GM12878 (cell line): Measurements from ENCODE around the gene TNS4. TPM values are rescaled to one million over a fixed set of nuclear protein-coding genes. Genes with fewer than 3 reads are reported as not detected.
A peak's percentile ranks its signal among the peaks of the same experiment; 100 is the strongest.

ENCODE experiments used
- ATAC-seq: fragments of 200-7000 bp; cut with Tn5 transposase; 3 replicates; pipeline ENCODE4 v1.9.1; 2020; ENCODE audit warnings: mild to moderate bottlenecking, moderate library complexity
- BruUV-seq: library from RNA; stranded (reverse); fragments of 400-500 nt; replicated peaks from 2 replicates; lab custom pipeline; 2021; lab: Mats Ljungman, UMichigan
- CTCF ChIA-PET: fragments of 300-600 bp; sonication (Branson Sonifier 250); formaldehyde crosslinking; extraction: SDS; loops from one replicate; lab custom pipeline; 2021; ENCODE audit warnings: inconsistent platforms; lab: Yijun Ruan, JAX
- POLR2A ChIA-PET: fragments of 350-600 bp; formaldehyde crosslinking; extraction: SDS; loops from one replicate; lab custom pipeline; 2021; ENCODE audit warnings: inconsistent platforms; lab: Charles Lee
- RAD21 ChIA-PET: fragments of 300-600 bp; sonication (Branson Sonifier 250); formaldehyde crosslinking; loops from one replicate; lab custom pipeline; 2023; ENCODE audit warnings: antibody characterized with exemption; ENCODE audit not compliant: unreplicated experiment; lab: Charles Lee
- SMC1A ChIA-PET: fragments of 300-600 bp; sonication (Branson Sonifier 250); formaldehyde crosslinking; loops from one replicate; lab custom pipeline; 2023; ENCODE audit not compliant: unreplicated experiment, uncharacterized antibody; lab: Charles Lee
- DNase-seq: peaks from one replicate; pipeline ENCODE4 v3.0.0-alpha.2; 2011; ENCODE audit warnings: low read depth, low spot score
- FAIRE-seq: peaks from 3 replicates; lab custom pipeline; 2011; peaks lifted over from hg19 to GRCh38; lab: Jason Lieb, UNC
- H2AFZ ChIP-seq: 2 replicates; pipeline ENCODE4 v1.6.0; 2011; ENCODE audit warnings: low read depth, low read length, control low read depth; ENCODE audit not compliant: control insufficient read depth
- H3K27ac ChIP-seq: 2 replicates; pipeline ENCODE4 v1.5.1; 2011; ENCODE audit warnings: control low read depth; ENCODE audit not compliant: control insufficient read depth, insufficient read depth
- H3K27me3 ChIP-seq, 2 experiments: replicated peaks in 1 of 2; 2 replicates each; pipeline versions ENCODE4 v1.6.0 to v1.6.1; 2011; ENCODE audit warnings: low read length in 1 of 2; ENCODE audit not compliant: control insufficient read depth in 2 of 2, insufficient read depth in 2 of 2
- H3K36me3 ChIP-seq, 2 experiments: 2 replicates each; pipeline ENCODE4 v1.5.1; 2011; ENCODE audit warnings: low read length in 1 of 2; ENCODE audit not compliant: control insufficient read depth in 2 of 2, insufficient read depth in 2 of 2
- H3K4me1 ChIP-seq: 2 replicates; pipeline ENCODE4 v1.6.1; 2011; ENCODE audit warnings: mild to moderate bottlenecking, low read length, moderate library complexity, mixed read lengths; ENCODE audit not compliant: control insufficient read depth, insufficient read depth
- H3K4me2 ChIP-seq: 2 replicates; pipeline ENCODE4 v1.6.0; 2011; ENCODE audit warnings: control low read depth; ENCODE audit not compliant: control insufficient read depth, insufficient read depth
- H3K4me3 ChIP-seq: fragments of 200-600 bp; sonication (generic); 2 replicates; pipeline ENCODE4 v1.5.1; 2016
- H3K79me2 ChIP-seq: 2 replicates; pipeline ENCODE4 v1.6.0; 2011; ENCODE audit warnings: low read length; ENCODE audit not compliant: control insufficient read depth, insufficient read depth
- H3K9ac ChIP-seq: 2 replicates; pipeline ENCODE4 v1.8.0; 2011; ENCODE audit warnings: low read length, control low read depth, mixed read lengths; ENCODE audit not compliant: control insufficient read depth, insufficient read depth
- H3K9me3 ChIP-seq: replicated peaks from 3 replicates; pipeline ENCODE4 v1.5.1; 2011; ENCODE audit warnings: mild to moderate bottlenecking, low read length; ENCODE audit not compliant: control insufficient read depth, insufficient read depth
- H4K20me1 ChIP-seq: 2 replicates; pipeline ENCODE4 v1.6.0; 2011; ENCODE audit not compliant: control insufficient read depth, insufficient read depth
- DPF2 ChIP-seq: fragments of 450-650 bp; IDR thresholded peaks from 2 replicates; pipeline ENCODE4 v1.6.1; 2017; ENCODE audit warnings: mild to moderate bottlenecking
- ZBTB33 ChIP-seq: fragments of 450-650 bp; IDR thresholded peaks from 2 replicates; pipeline ENCODE4 v1.6.1; 2017; ENCODE audit warnings: mild to moderate bottlenecking
- ZNF384 ChIP-seq: IDR thresholded peaks from 2 replicates; pipeline ENCODE4 v1.6.1; 2012; ENCODE audit warnings: low read depth, mild to moderate bottlenecking, low read length, improper control_type of control experiment, borderline replicate concordance
- WGBS: methylation state at CpG from one replicate; pipeline ENCODE4 v1.1.6; 2016; ENCODE audit warnings: low lambda C conversion rate; ENCODE audit not compliant: insufficient replicate concordance, insufficient coverage; ENCODE audit errors: missing lambda C conversion rate; 5-methylcytosine and 5-hydroxymethylcytosine counted together
- in situ Hi-C: fragments of 300-500 bp; cut with MboI; formaldehyde crosslinking; loops from 9 replicates; pipeline ENCODE4 v1.14.3; 2018; ENCODE audit warnings: mixed read lengths
- intact Hi-C: fragments of 100-400 bp; cut with micrococcal nuclease; formaldehyde crosslinking; loops from one replicate; pipeline ENCODE4 v1.14.2; 2022; ENCODE audit not compliant: unreplicated experiment
- polyA plus RNA-seq, 11 experiments: library from polyadenylated mRNA; depleted of rRNA in 4 of 11; unstranded in 6 of 11; stranded (reverse) in 5 of 11; fragments of >200 nt; fragmentation: Nextera tagmentation in 4 of 11; fragmentation: Illumina TruSeq in 1 of 11; extraction: Ambion mirVana in 4 of 11; extraction: Trizol in 1 of 11; gene quantifications; 1 replicate in 1 of 11; 2 replicates in 10 of 11; pipeline versions ENCODE4 v1.2.1 to v1.2.3, GENCODE V29; 2011 to 2016; ENCODE audit warnings: inconsistent platforms in 2 of 11, missing spikeins in 2 of 11, low read depth in 1 of 11
- total RNA-seq, 4 experiments: library from RNA; depleted of rRNA in 3 of 4; stranded (reverse); fragments of >200 nt in 3 of 4; fragmentation: Illumina TruSeq in 1 of 4; extraction: Trizol in 1 of 4; gene quantifications; 2 replicates each; pipeline versions ENCODE4 v1.2.1 to v1.2.3, GENCODE V29; 2013 to 2021

TNS4 gene
- total and polyA plus RNA-seq, 10 of the 15 experiments (the other 5 are each of a cell fraction or from before 2014, with no cell fraction given) = 0.10 to 0.90 (median 0.68) TPM; not detected in 2

DNA sequence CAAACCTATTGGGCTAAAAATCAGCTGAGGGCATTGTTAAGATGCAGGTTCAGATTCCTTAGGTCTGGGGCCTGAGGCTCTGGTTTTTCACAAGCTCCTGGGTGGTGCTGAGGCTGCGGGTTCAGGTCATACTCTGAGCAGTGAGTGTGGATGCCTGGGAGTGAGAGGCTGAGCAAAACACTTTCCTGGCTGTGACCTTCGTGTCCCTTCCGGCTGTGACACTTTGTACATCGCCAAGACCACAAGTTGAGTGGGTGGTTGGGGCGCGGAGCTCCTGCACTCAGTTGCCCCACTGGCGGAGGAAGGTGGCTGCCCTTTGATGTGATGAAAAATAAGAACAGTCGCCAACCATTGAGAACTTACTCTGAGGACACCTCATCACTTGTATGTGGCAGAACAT, 39.0 kb upstream of the TNS4 start:
- intact Hi-C loops (loop anchor here (2.0 to 10.0 kb wide), 2 partner anchors 20 to 254 kb away; partner anchors contain the start of gene KRT28), in situ Hi-C loops (loop anchor here (25.0 kb wide), 1 partner anchor 103 kb away; the partner anchor contains the start of gene IGFBP4)
- Histone ChIP-seq H3K36me3 (no peaks in the 10 kb centered on the region), H2AFZ (no peak overlapping the region), H3K9ac (no peak overlapping the region), H3K9me3 (no peaks in the 10 kb centered on the region), H3K79me2 (no peaks in the 10 kb centered on the region), H3K27ac (no peak overlapping the region), H3K4me1 (peaks cover 61% of the 10 kb centered on the region), H3K4me3 (no peak overlapping the region), H4K20me1 (no peaks in the 10 kb centered on the region), H3K4me2 (0 out of 2 replicates have a peak overlapping the region, but pooled peaks have one; percentile 0), H3K27me3 (no peaks in the 10 kb centered on the region; a peak in 1 of 4 replicates)
- RAD21 ChIA-PET = interaction anchor here (0.8 to 16.5 kb wide), 9 partner anchors 9 to 278 kb away, joined by 3 to 514 read pairs (median 5); partner anchors contain the start of genes CCR7 and TOP2A
- TF ChIP-seq ZBTB33 (peak; percentile 69; the same call in 1 of the 2 replicates), DPF2 (0 out of 2 replicates have a peak, but pooled peaks have one; percentile 13), ZNF384 (no peak)
- ATAC-seq (no peak), DNase-seq (no peak), FAIRE-seq (no peak)
- SMC1A ChIA-PET = interaction anchor here (1.1 to 15.5 kb wide), 7 partner anchors 9 to 124 kb away, joined by 3 to 430 read pairs (median 8); partner anchors contain the start of genes CCR7 and TOP2A
- CTCF ChIA-PET = interaction anchor here (0.6 to 19.2 kb wide), 11 partner anchors 5 to 1125 kb away, joined by 3 to 318 read pairs (median 10); partner anchors contain the start of genes CCR7 and IGFBP4
- POLR2A ChIA-PET = interaction anchor here (1.2 to 4.8 kb wide), 8 partner anchors 7 to 124 kb away, joined by 3 to 50 read pairs (median 16); partner anchors contain the start of genes CCR7 and TOP2A
- BruUV-seq = no TSS peak
- 72% methylated on average over 8 of the region's 8 CpGs for WGBS
